ENCODE results near the gene CDC42EP3.

Gene CDC42EP3

DNA sequence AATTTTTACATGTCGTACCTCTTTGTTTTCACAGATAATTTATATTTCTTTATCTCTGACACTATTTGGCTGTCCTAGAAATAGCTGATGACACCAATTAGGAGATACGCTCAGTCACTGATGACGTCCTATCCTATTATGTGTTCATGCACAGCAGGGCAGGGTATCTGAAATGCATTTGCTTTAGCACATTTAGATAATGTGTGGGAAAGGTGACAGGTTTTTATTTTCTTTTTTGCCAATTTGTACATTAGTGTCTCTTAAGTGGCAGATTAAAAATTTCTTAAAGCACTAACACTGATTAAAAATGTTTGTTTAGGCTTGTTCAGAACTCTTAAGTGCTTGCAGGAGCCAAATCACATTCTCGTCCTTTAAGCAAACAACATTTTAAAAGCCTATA lies 39.7 kb downstream of the CDC42EP3 start:
- no peak overlapping the region for H3K4me3 ChIP-seq (ENCODE audit: control insufficient read depth, low read depth, low read length)
- no peak for DNase-seq (ENCODE audit: low read depth)
- TF ChIP-seq, protein P1, sequence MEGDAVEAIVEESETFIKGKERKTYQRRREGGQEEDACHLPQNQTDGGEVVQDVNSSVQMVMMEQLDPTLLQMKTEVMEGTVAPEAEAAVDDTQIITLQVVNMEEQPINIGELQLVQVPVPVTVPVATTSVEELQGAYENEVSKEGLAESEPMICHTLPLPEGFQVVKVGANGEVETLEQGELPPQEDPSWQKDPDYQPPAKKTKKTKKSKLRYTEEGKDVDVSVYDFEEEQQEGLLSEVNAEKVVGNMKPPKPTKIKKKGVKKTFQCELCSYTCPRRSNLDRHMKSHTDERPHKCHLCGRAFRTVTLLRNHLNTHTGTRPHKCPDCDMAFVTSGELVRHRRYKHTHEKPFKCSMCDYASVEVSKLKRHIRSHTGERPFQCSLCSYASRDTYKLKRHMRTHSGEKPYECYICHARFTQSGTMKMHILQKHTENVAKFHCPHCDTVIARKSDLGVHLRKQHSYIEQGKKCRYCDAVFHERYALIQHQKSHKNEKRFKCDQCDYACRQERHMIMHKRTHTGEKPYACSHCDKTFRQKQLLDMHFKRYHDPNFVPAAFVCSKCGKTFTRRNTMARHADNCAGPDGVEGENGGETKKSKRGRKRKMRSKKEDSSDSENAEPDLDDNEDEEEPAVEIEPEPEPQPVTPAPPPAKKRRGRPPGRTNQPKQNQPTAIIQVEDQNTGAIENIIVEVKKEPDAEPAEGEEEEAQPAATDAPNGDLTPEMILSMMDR (IDR thresholded peaks at IDR 0.05; ENCODE audit: control insufficient read depth, insufficient read depth, low read depth, low read length, missing control alignments), result no peak

DNA sequence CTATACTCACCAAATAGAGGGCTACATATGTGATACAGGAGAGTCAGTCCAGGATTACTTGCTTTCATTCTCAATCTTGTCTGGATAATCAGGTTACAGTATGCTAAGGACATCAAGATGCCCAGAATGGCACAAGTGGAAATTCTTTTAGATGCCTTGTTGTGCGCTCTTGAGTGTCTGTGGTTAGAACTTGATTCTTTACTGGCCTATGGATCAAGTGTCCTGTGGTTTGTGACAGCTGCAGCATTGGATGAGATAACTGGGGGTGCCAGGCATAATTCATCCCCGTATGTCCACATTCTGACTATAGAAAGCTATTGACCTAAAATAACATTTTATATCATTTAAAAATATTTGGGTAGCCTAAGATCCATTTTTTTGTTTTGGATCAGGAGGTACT lies 40.1 kb downstream of the CDC42EP3 start:
- H3K4me3 ChIP-seq (ENCODE audit: control insufficient read depth, low read depth, low read length), result no peak overlapping the region
- TF ChIP-seq, protein P1 (IDR thresholded peaks at IDR 0.05; ENCODE audit: control insufficient read depth, insufficient read depth, low read depth, low read length, missing control alignments), result no peak
- no peak for DNase-seq (ENCODE audit: low read depth)

GRCh38 chr2:37630776-37631175 lies 40.7 kb downstream of the CDC42EP3 start:
- DNase-seq (ENCODE audit: low read depth), result no peak
- TF ChIP-seq, protein P1 (IDR thresholded peaks at IDR 0.05; ENCODE audit: control insufficient read depth, insufficient read depth, low read depth, low read length, missing control alignments), result no peak
- no peak overlapping the region for H3K4me3 ChIP-seq (ENCODE audit: control insufficient read depth, low read depth, low read length)

DNA sequence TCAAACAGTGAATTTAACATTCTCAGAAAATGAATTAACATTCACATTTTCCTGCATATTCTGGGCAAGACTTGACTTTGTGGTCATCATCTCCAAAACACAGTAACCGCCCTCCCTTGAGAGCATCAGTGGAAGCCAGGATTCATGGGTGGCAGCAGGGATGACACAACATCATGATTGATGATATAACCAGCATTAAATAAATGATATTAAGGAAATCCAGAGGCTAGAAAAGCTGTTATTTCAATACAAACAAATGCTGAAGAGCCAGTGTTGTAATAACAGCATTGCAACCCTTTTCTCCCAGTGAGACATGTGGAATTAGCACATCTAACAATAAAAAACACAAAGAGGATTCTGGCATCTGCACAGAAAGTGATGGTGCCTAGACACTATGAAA lies 41.1 kb downstream of the CDC42EP3 start:
- no peak for DNase-seq (ENCODE audit: low read depth)
- no peak overlapping the region for H3K4me3 ChIP-seq (ENCODE audit: control insufficient read depth, low read depth, low read length)

GRCh38 chr2:37629529-37629928 lies 41.9 kb downstream of the CDC42EP3 start:
- no peak overlapping the region for H3K4me3 ChIP-seq (ENCODE audit: control insufficient read depth, low read depth, low read length)
- TF ChIP-seq, protein P1 (IDR thresholded peaks at IDR 0.05; ENCODE audit: control insufficient read depth, insufficient read depth, low read depth, low read length, missing control alignments), result no peak
- no peak for DNase-seq (ENCODE audit: low read depth)

More for the DNA sequence above, 41.1 kb downstream of the CDC42EP3 start:
- TF ChIP-seq, protein P1 (IDR thresholded peaks at IDR 0.05; ENCODE audit: control insufficient read depth, insufficient read depth, low read depth, low read length, missing control alignments), result no peak

GRCh38 chr2:37627710-37628109 lies 43.7 kb downstream of the CDC42EP3 start:
- TF ChIP-seq, protein P1 (IDR thresholded peaks at IDR 0.05; ENCODE audit: control insufficient read depth, insufficient read depth, low read depth, low read length, missing control alignments), result no peak
- H3K4me3 ChIP-seq (ENCODE audit: control insufficient read depth, low read depth, low read length), result no peak overlapping the region
- no peak for DNase-seq (ENCODE audit: low read depth)
